BLaER1 treated with 17β-estradiol and CSF1 and Interleukin-3, amounts not matched to agents 10 nM and 100 nM (cell line): Measurements from ENCODE around the gene AMPH.
"Not testable (repeated sequence)": the region's sequence is repeated elsewhere in the genome, so short reads cannot be mapped to it uniquely, and the experiment has no call there.

Source experiments
- H3K27ac ChIP-seq, 11 experiments: shearing (Covaris generic); formaldehyde crosslinking; 2 replicates each; pipeline ENCODE4 v1.8.1; 2022
- H3K27me3 ChIP-seq, 11 experiments: shearing (Covaris generic); formaldehyde crosslinking; 2 replicates each; pipeline ENCODE4 v1.8.1; 2022
- H3K36me3 ChIP-seq, 11 experiments: shearing (Covaris generic); formaldehyde crosslinking; 2 replicates each; pipeline ENCODE4 v1.8.1; 2022
- H3K4me1 ChIP-seq, 10 experiments: shearing (Covaris generic); formaldehyde crosslinking; 2 replicates each; pipeline ENCODE4 v1.8.1; 2022
- H3K4me2 ChIP-seq, 11 experiments: shearing (Covaris generic); formaldehyde crosslinking; 2 replicates each; pipeline ENCODE4 v1.8.1; 2022
- H3K4me3 ChIP-seq, 10 experiments: shearing (Covaris generic); formaldehyde crosslinking; 2 replicates each; pipeline ENCODE4 v1.8.1; 2022
- H3K9ac ChIP-seq, 11 experiments: shearing (Covaris generic); formaldehyde crosslinking; 2 replicates each; pipeline ENCODE4 v1.8.1; 2022
- H3K9me3 ChIP-seq, 11 experiments: shearing (Covaris generic); formaldehyde crosslinking; replicated peaks in 1 of 11; 2 replicates each; pipeline ENCODE4 v1.8.1; 2022
- H4K20me1 ChIP-seq, 11 experiments: shearing (Covaris generic); formaldehyde crosslinking; 2 replicates each; pipeline ENCODE4 v1.8.1; 2022
- Cebpa-rat ChIP-seq, 11 experiments: shearing (Covaris generic); IDR thresholded peaks; 2 replicates each; pipeline ENCODE4 v1.8.1; 2022

AMPH gene

DNA sequence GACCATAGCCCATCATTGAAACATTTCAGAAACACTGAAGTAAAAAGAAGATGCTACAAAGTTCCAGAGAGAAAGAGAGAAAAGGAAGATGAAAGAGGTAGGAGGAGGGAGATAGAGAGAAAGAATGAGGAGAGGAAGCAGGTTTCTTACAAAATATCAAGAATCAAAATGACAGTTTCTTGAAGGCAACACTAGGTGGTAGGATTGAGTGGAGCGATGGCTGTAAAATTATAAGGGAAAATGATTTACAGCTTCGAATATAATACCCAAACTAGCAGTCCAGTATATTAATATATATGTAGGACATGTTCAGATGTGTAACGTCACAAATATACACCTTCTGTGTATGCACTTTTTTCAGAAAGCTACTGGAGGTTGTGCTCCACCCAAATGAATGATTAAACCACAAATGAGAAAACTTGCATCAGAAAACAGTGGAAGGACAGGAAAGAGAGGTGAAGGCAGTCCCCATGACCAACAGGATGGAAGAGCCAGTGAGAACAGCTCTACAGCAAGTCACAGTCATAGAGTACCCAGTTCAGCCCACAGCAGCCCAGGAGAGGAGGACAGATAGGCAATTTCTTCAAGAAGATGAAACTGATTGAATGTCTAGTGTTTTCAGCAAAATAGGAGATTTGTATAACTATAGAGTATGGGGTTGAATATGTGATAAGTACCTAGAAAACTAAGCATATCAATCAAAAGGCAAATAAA is 206.3 kb downstream of the AMPH start:
- Histone ChIP-seq H3K9ac (no peak overlapping the region), H3K9me3 (no peaks in the 10 kb centered on the region), H3K36me3 (no peaks in the 10 kb centered on the region), H3K4me2 (peak overlapping the region; percentile 26 to 57 (median 51); a peak in 20 of 22 replicates), H3K27ac (peak overlapping the region in 2 of 11 experiments; percentile 25 to 58; a peak in 3 of 22 replicates), H3K4me1 (peaks cover 11 to 26% (median 19%) of the 10 kb centered on the region in 10 experiments), H4K20me1 (no peaks in the 10 kb centered on the region), H3K4me3 (no peak overlapping the region), H3K27me3 (no peaks in the 10 kb centered on the region)
- TF ChIP-seq Cebpa-rat (IDR thresholded peaks at IDR 0.05) = no peak

DNA sequence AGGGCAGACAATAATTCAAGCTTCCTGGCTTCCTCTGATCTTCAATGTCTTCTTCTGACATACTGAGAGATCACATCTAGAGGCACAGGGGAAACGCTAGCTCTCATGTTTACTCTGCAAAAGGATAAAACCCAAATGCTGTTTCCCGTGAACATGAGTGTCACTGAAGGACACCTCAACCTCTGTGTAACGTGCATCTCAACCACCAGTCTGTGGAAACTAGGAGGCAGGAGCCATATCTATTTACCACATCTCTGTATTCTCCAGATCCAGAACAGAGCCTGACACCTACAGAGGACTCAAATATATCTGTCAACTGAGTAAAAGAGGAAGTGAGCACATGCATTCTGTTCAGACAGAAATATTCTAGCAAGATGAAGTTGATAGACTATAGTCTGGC is 217.4 kb downstream of the AMPH start:
- no peak overlapping the region for H3K4me3 ChIP-seq
- no peak overlapping the region for H3K27ac ChIP-seq
- no peak for TF ChIP-seq Cebpa-rat (IDR thresholded peaks at IDR 0.05)
- no peak overlapping the region for H3K4me2 ChIP-seq
- H3K9ac ChIP-seq = no peak overlapping the region
- H3K36me3 ChIP-seq = no peaks in the 10 kb centered on the region
- no peaks in the 10 kb centered on the region for H4K20me1 ChIP-seq
- no peaks in the 10 kb centered on the region for H3K27me3 ChIP-seq
- H3K4me1 ChIP-seq = peaks cover 0 to 5% (median 0%) of the 10 kb centered on the region in 10 experiments; a peak in 2 of 20 replicates
- H3K9me3 ChIP-seq = no peaks in the 10 kb centered on the region

DNA sequence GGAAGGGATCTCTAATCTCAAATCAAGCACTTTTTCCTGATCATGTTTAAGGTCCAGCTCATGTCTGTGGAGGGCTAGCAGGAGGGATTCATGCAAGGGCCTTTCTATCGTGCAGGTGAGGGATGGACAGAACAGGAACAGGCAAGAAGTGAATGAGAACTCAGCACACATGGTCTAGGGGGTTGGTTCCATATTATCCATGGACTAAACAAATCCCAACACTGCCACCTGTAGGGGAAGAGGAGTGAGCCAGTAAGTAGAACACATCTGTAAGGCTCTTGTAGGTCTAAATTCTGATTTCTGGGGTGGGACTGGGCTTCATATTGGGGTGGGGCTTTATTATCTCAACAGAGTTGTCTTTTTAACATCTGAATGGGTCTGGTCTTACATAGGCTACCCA is 219.8 kb downstream of the AMPH start:
- Histone ChIP-seq H3K9ac (no peak overlapping the region), H3K9me3 (no peaks in the 10 kb centered on the region), H3K27me3 (no peaks in the 10 kb centered on the region), H3K36me3 (no peaks in the 10 kb centered on the region), H4K20me1 (no peaks in the 10 kb centered on the region), H3K27ac (no peak overlapping the region), H3K4me1 (peaks cover 0 to 5% (median 0%) of the 10 kb centered on the region in 10 experiments; a peak in 2 of 20 replicates), H3K4me3 (no peak overlapping the region), H3K4me2 (no peak overlapping the region)
- no peak for TF ChIP-seq Cebpa-rat (IDR thresholded peaks at IDR 0.05)

DNA sequence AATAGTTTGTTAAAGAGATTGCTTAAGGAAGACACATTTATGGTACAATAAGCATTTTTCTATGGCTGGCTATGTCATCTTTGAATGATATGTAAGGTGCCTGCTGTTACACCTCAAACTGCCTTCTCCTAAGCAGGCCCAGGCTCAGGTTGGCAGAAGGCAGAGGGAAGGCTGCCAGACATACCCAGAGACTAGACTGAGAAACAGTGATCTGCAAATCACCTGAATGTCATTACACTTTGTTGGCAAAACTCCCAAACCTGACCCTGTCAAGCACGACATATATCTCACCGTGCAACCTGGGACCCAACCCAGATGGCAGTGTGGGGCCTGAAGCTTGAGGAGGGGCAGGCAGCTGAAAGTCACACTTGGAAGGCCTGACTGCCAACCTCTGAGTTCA is 221.1 kb downstream of the AMPH start:
- no peaks in the 10 kb centered on the region for H3K27me3 ChIP-seq

DNA sequence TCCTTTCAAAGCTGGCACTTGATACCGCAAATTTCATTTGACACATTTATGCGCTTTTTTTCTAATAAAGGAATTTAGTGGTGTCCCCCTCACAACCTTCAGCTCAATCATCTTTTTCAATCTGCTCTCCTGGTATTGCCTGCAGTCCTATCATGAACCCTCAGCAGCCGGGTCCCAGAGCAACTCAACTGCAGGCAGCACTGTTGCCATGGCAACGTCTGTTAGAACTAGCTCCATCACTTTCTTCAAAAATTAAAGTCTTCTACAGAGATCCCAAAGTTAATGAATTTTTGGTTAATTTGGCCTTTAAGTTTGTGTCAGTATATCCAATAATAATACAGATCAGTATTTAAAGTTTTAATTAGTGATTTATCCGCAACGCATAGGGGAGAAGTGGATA is 221.6 kb downstream of the AMPH start:
- Histone ChIP-seq H3K4me2 (no peak overlapping the region), H3K4me1 (peaks cover 0 to 5% (median 0%) of the 10 kb centered on the region in 10 experiments; a peak in 2 of 20 replicates), H3K36me3 (no peaks in the 10 kb centered on the region), H3K9me3 (peaks cover 0 to 9% (median 6%) of the 10 kb centered on the region in 11 experiments; a peak in 11 of 22 replicates), H3K9ac (no peak overlapping the region), H4K20me1 (no peaks in the 10 kb centered on the region), H3K27me3 (no peaks in the 10 kb centered on the region), H3K4me3 (no peak overlapping the region), H3K27ac (no peak overlapping the region)
- TF ChIP-seq Cebpa-rat (IDR thresholded peaks at IDR 0.05) = no peak

More for the DNA sequence above, 221.1 kb downstream of the AMPH start:
- no peak overlapping the region for H3K9ac ChIP-seq
- H3K27ac ChIP-seq = no peak overlapping the region
- no peaks in the 10 kb centered on the region for H4K20me1 ChIP-seq
- peaks cover 0 to 4% (median 1%) of the 10 kb centered on the region in 11 experiments; a peak in 7 of 22 replicates for H3K9me3 ChIP-seq
- peaks cover 0 to 5% (median 0%) of the 10 kb centered on the region in 10 experiments; a peak in 2 of 20 replicates for H3K4me1 ChIP-seq
- H3K36me3 ChIP-seq = no peaks in the 10 kb centered on the region
- H3K4me3 ChIP-seq = no peak overlapping the region
- TF ChIP-seq Cebpa-rat (IDR thresholded peaks at IDR 0.05) = no peak
- H3K4me2 ChIP-seq = no peak overlapping the region

DNA sequence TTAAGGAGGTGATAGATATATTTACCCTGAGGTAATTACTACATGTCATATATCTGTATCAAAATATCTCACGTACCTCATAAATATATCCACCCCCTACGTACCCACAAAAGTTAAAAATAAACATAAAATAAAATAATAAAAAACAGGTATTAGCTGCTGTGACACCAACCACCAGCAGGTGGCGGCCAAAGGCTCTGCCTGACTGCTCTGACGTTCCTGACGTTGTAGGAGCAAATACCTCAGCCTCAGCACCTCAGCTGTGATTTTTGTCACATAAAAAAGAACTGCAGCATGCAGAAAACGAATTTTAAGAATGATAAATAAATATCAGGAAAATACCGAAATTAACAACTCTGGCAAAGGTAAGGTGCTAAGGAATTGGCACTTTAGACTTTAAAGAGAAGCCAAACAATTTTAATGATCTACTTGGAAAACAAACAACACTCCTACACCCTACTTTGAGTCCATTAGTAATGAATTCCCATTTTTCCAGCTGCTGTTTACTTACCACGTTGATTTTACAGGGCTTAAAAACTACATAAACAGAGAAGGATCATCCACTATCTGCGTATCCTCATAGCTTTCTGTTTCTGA is 232.3 kb downstream of the AMPH start:
- no peak overlapping the region for H3K27ac ChIP-seq
- peaks cover 0 to 17% (median 5%) of the 10 kb centered on the region in 11 experiments; a peak in 12 of 22 replicates for H3K9me3 ChIP-seq
- H3K27me3 ChIP-seq = no peaks in the 10 kb centered on the region
- no peak overlapping the region for H3K9ac ChIP-seq
- H3K36me3 ChIP-seq = no peaks in the 10 kb centered on the region
- TF ChIP-seq Cebpa-rat (IDR thresholded peaks at IDR 0.05) = no peak
- no peak overlapping the region for H3K4me2 ChIP-seq
- no peaks in the 10 kb centered on the region for H4K20me1 ChIP-seq
- H3K4me3 ChIP-seq = no peak overlapping the region
- H3K4me1 ChIP-seq = peaks cover 0 to 22% (median 11%) of the 10 kb centered on the region in 10 experiments; a peak in 16 of 20 replicates

DNA sequence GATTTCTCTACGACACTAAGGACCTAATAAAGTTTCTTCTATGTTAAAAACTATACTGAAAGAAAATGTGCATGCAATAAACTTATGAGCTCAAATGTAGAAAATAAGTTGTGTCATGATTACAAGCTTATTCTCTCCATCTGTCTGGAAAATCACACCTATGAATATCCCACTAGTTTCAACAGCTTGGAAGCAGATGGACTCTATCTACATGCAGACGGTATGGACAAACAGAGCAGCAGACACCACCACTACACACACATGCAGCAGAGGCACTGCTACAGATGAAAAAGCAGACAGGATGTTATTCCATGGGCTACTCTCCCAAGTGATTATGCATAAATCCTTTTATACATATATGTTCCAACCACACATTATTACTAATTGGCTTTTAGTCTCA is 234.3 kb downstream of the AMPH start:
- no peaks in the 10 kb centered on the region for H4K20me1 ChIP-seq
- TF ChIP-seq Cebpa-rat (IDR thresholded peaks at IDR 0.05) = no peak
- H3K36me3 ChIP-seq = no peaks in the 10 kb centered on the region
- no peak overlapping the region for H3K27ac ChIP-seq
- no peak overlapping the region for H3K4me2 ChIP-seq
- H3K27me3 ChIP-seq = no peaks in the 10 kb centered on the region
- peaks cover 0 to 30% (median 16%) of the 10 kb centered on the region in 10 experiments; a peak in 16 of 20 replicates for H3K4me1 ChIP-seq
- H3K9me3 ChIP-seq = peaks cover 0 to 9% (median 5%) of the 10 kb centered on the region in 11 experiments; a peak in 10 of 22 replicates
- H3K9ac ChIP-seq = no peak overlapping the region
- no peak overlapping the region for H3K4me3 ChIP-seq

DNA sequence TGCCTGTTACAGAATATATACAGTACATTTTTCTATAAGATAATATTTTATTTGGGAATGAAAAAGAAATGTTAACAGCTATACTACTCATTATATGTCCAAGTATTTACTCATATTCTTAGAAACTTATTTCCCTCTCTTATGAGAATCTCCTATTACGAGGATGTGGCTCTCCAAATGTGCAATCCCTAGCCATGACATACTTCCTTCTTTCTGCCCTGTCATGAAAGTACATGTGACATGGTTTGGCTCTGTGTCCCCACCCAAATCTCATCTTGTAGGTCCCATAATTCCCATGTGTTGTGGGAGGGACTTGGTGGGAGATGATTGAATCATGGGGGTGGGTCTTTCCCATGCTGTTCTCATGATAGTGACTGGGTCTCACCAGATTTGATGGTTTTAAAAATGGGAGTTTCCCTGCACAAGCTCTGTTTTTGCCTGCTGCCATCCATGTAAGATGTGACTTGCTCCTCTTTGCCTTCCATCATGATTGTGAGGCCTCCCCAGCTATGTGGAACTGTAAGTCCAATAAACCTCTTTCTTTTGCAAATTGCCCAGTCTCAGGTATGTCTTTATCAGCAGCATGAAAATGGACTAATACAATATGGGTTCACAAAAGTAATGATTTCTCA is 235.1 kb downstream of the AMPH start:
- H3K36me3 ChIP-seq, H3K27me3 ChIP-seq, H3K4me3 ChIP-seq, H3K9me3 ChIP-seq, H3K9ac ChIP-seq, H3K4me2 ChIP-seq, H4K20me1 ChIP-seq, H3K27ac ChIP-seq: not testable (repeated sequence)
- peaks cover 0 to 30% (median 16%) of the 10 kb centered on the region in 10 experiments; a peak in 16 of 20 replicates for H3K4me1 ChIP-seq

DNA sequence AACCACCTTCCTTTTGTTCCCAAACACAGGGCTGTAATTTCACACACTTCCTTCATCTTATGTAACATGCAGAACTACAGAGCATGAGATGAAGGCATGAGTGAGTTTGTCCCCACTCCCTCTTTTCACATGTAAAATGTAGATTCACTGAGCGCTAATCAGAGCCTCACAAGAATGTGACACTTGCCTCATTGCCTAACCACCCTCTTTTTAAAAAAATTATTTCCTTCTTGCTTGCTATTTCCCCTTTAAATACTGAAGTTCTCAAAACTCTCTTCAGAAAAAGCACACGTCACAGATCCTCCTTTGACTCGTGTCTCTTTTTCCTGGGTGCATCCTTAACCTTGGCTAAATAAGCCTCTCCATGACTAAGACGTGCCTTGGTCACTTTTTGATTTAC is 236.5 kb downstream of the AMPH start:
- Histone ChIP-seq H3K9ac (no peak overlapping the region), H3K27ac (peak overlapping the region in 1 of 11 experiments; percentile 8; a peak in 1 of 22 replicates), H3K4me1 (peaks cover 0 to 30% (median 16%) of the 10 kb centered on the region in 10 experiments; a peak in 16 of 20 replicates), H3K36me3 (no peaks in the 10 kb centered on the region), H3K9me3 (peaks cover 0 to 9% (median 5%) of the 10 kb centered on the region in 11 experiments; a peak in 10 of 22 replicates), H3K4me2 (peak overlapping the region in 5 of 11 experiments; percentile 19 to 76 (median 48); a peak in 10 of 22 replicates), H3K27me3 (no peaks in the 10 kb centered on the region), H4K20me1 (no peaks in the 10 kb centered on the region), H3K4me3 (no peak overlapping the region)
- no peak for TF ChIP-seq Cebpa-rat (IDR thresholded peaks at IDR 0.05)
